H9 (cell line): Measurements from ENCODE around the gene NDUFV2. TPM values are rescaled to one million over a fixed set of nuclear protein-coding genes. Genes with fewer than 3 reads are reported as not detected.

Experiments
- DNase-seq: peaks from one replicate; pipeline ENCODE4 v3.0.0-alpha.2; 2017
- H2AFZ ChIP-seq: one replicate; pipeline ENCODE4 v1.6.1; 2013; ENCODE audit warnings: mild to moderate bottlenecking, low read length, control low read depth, moderate library complexity
- H2AK5ac ChIP-seq: 2 replicates; pipeline ENCODE4 v1.6.1; 2013; ENCODE audit warnings: low read length, control low read depth, mixed read lengths; ENCODE audit not compliant: insufficient read length
- H2BK120ac ChIP-seq: one replicate; pipeline ENCODE4 v1.6.1; 2013; ENCODE audit warnings: low read depth, mild to moderate bottlenecking, low read length, control low read depth, inconsistent platforms; ENCODE audit not compliant: poor library complexity, severe bottlenecking
- H2BK12ac ChIP-seq: 2 replicates; pipeline ENCODE4 v1.6.1; 2013; ENCODE audit warnings: low read length, control low read depth, mixed read lengths, low read depth; ENCODE audit not compliant: insufficient read length
- H2BK15ac ChIP-seq: 2 replicates; pipeline ENCODE4 v1.6.1; 2013; ENCODE audit warnings: low read depth, low read length, control low read depth
- H2BK20ac ChIP-seq: one replicate; pipeline ENCODE4 v1.6.1; 2013; ENCODE audit warnings: low read depth, mild to moderate bottlenecking, low read length, control low read depth, inconsistent platforms; ENCODE audit not compliant: poor library complexity, severe bottlenecking
- H2BK5ac ChIP-seq: 2 replicates; pipeline ENCODE4 v1.6.1; 2013; ENCODE audit warnings: low read length, control low read depth, mixed read lengths; ENCODE audit not compliant: insufficient read length
- H3K14ac ChIP-seq: 2 replicates; pipeline ENCODE4 v1.6.1; 2013; ENCODE audit warnings: low read length, control low read depth; ENCODE audit not compliant: insufficient read depth
- H3K18ac ChIP-seq: 2 replicates; pipeline ENCODE4 v1.6.1; 2013; ENCODE audit warnings: low read depth, mild to moderate bottlenecking, mixed read lengths, low read length, control low read depth; ENCODE audit not compliant: insufficient read length
- H3K23ac ChIP-seq: 2 replicates; pipeline ENCODE4 v1.6.1; 2013; ENCODE audit warnings: low read length, control low read depth, mixed read lengths, low read depth; ENCODE audit not compliant: insufficient read length
- H3K23me2 ChIP-seq: 2 replicates; pipeline ENCODE4 v1.6.1; 2013; ENCODE audit warnings: low read depth, mild to moderate bottlenecking, mixed read lengths, low read length, control low read depth; ENCODE audit not compliant: insufficient read length, poor library complexity, severe bottlenecking
- H3K27ac ChIP-seq: 2 replicates; pipeline ENCODE4 v1.5.1; 2013; ENCODE audit warnings: low read length, control low read depth, mixed read lengths, low read depth; ENCODE audit not compliant: insufficient read length
- H3K27me3 ChIP-seq: 2 replicates; pipeline ENCODE4 v1.6.1; 2013; ENCODE audit warnings: low read length, control low read depth, inconsistent platforms; ENCODE audit not compliant: insufficient read depth
- H3K4ac ChIP-seq: 2 replicates; pipeline ENCODE4 v1.6.1; 2013; ENCODE audit warnings: low read depth, mild to moderate bottlenecking, control low read depth, inconsistent platforms, low read length, moderate library complexity
- H3K4me1 ChIP-seq: 2 replicates; pipeline ENCODE4 v1.6.1; 2013; ENCODE audit warnings: low read length, control low read depth, inconsistent platforms; ENCODE audit not compliant: insufficient read depth
- H3K4me2 ChIP-seq: 2 replicates; pipeline ENCODE4 v1.6.1; 2013; ENCODE audit warnings: low read length, control low read depth, mixed read lengths; ENCODE audit not compliant: insufficient read length, insufficient read depth
- H3K56ac ChIP-seq: 2 replicates; pipeline ENCODE4 v1.6.1; 2013; ENCODE audit warnings: low read depth, mild to moderate bottlenecking, mixed read lengths, low read length, control low read depth; ENCODE audit not compliant: insufficient read length
- H3K79me1 ChIP-seq: 2 replicates; pipeline ENCODE4 v1.6.1; 2013; ENCODE audit warnings: low read depth, mild to moderate bottlenecking, moderate library complexity, low read length, control low read depth, inconsistent platforms; ENCODE audit not compliant: insufficient read depth, poor library complexity, severe bottlenecking
- H3K79me2 ChIP-seq: 2 replicates; pipeline ENCODE4 v1.6.1; 2013; ENCODE audit warnings: low read length, control low read depth, inconsistent platforms; ENCODE audit not compliant: insufficient read depth
- H3K9ac ChIP-seq: 2 replicates; pipeline ENCODE4 v1.6.1; 2013; ENCODE audit warnings: low read length, control low read depth, mixed read lengths; ENCODE audit not compliant: insufficient read length; ENCODE audit errors: extremely low read depth
- H3K9me3 ChIP-seq: one replicate; pipeline ENCODE4 v1.6.1; 2013; ENCODE audit warnings: low read depth, low read length, inconsistent platforms; ENCODE audit not compliant: control insufficient read depth
- H3T11ph ChIP-seq: one replicate; pipeline ENCODE4 v1.6.1; 2013; ENCODE audit warnings: mild to moderate bottlenecking, low read length, control low read depth, inconsistent platforms
- H4K20me1 ChIP-seq: one replicate; pipeline ENCODE4 v1.6.1; 2013; ENCODE audit not compliant: control insufficient read depth, insufficient read length, insufficient read depth
- H4K5ac ChIP-seq: 2 replicates; pipeline ENCODE4 v1.6.1; 2013; ENCODE audit warnings: low read depth, mild to moderate bottlenecking, mixed read lengths, low read length, control low read depth; ENCODE audit not compliant: insufficient read length
- H4K8ac ChIP-seq: replicated peaks from 2 replicates; pipeline ENCODE4 v1.6.1; 2013; ENCODE audit warnings: low read length, control low read depth, mixed read lengths, low read depth; ENCODE audit not compliant: insufficient read length
- H4K91ac ChIP-seq: 2 replicates; pipeline ENCODE4 v1.6.1; 2013; ENCODE audit warnings: low read depth, mild to moderate bottlenecking, moderate library complexity, mixed read lengths, low read length, control low read depth; ENCODE audit not compliant: insufficient read length
- H3K27ac Mint-ChIP-seq, 3 experiments: 2 replicates in 2 of 3; 3 replicates in 1 of 3; pipeline ENCODE4 v1.8.0; 2020 to 2021; ENCODE audit warnings: mixed read lengths in 3 of 3, mild to moderate bottlenecking in 1 of 3, moderate library complexity in 1 of 3
- H3K27me3 Mint-ChIP-seq: 2 replicates; pipeline ENCODE4 v1.8.0; 2021; ENCODE audit warnings: low read depth, mild to moderate bottlenecking, moderate library complexity, mixed read lengths
- H3K36me3 Mint-ChIP-seq, 3 experiments: 2 replicates in 2 of 3; 3 replicates in 1 of 3; pipeline ENCODE4 v1.8.0; 2020 to 2021; ENCODE audit warnings: low read depth in 3 of 3, mixed read lengths in 3 of 3; ENCODE audit not compliant: insufficient read depth in 1 of 3
- H3K4me1 Mint-ChIP-seq, 2 experiments: 2 replicates each; pipeline ENCODE4 v1.8.0; 2020; ENCODE audit warnings: mixed read lengths in 2 of 2
- H3K4me3 Mint-ChIP-seq, 2 experiments: 2 replicates in 1 of 2; 3 replicates in 1 of 2; pipeline ENCODE4 v1.8.0; 2020 to 2021; ENCODE audit warnings: mild to moderate bottlenecking in 2 of 2, mixed read lengths in 2 of 2, moderate library complexity in 1 of 2
- H3K9me3 Mint-ChIP-seq, 2 experiments: 2 replicates in 1 of 2; 3 replicates in 1 of 2; pipeline ENCODE4 v1.8.0; 2020; ENCODE audit warnings: mild to moderate bottlenecking in 2 of 2, mixed read lengths in 2 of 2, moderate library complexity in 1 of 2
- CTCF ChIP-seq: fragments of 200-600 bp; sonication (generic); conservative IDR thresholded peaks from 3 replicates; pipeline ENCODE4 v1.8.0; 2021; ENCODE audit warnings: antibody characterized with exemption, mild to moderate bottlenecking
- WGBS: extraction: QIAGEN DNeasy Blood & Tissue Kit; methylation state at CpG from one replicate; pipeline ENCODE4 v1.1.7; 2013; ENCODE audit warnings: missing lambda C conversion rate, low lambda C conversion rate, mixed read lengths; ENCODE audit not compliant: insufficient read length; ENCODE audit errors: extremely low coverage; 5-methylcytosine and 5-hydroxymethylcytosine counted together
- total RNA-seq: library from RNA; stranded (reverse); gene quantifications from 2 replicates; pipeline ENCODE4 v1.2.1, GENCODE V29; 2021

Gene NDUFV2
- total RNA-seq, 1 experiment from 2014 or later, result 206 TPM

GRCh38 chr18:9181275-9181674, 78.8 kb downstream of the NDUFV2 start:
- H4K8ac ChIP-seq, result no peak overlapping the region
- no peaks in the 10 kb centered on the region for H3K27me3 ChIP-seq
- Mint-ChIP-seq H3K27me3 (no peaks in the 10 kb centered on the region), H3K9me3 (no peaks in the 10 kb centered on the region), H3K4me1 (no peaks in the 10 kb centered on the region), H3K27ac (no peak overlapping the region), H3K4me3 (no peak overlapping the region), H3K36me3 (peaks cover 0 to 16% (median 8%) of the 10 kb centered on the region in 3 experiments; a peak in 4 of 7 replicates)
- no peaks in the 10 kb centered on the region for H3K4me1 ChIP-seq
- H3K23me2 ChIP-seq, result no peaks in the 10 kb centered on the region
- TF ChIP-seq CTCF, result no peak
- no peak overlapping the region for H2BK15ac ChIP-seq
- no peak overlapping the region for H3K23ac ChIP-seq
- no CpG with 5 or more reads among the region's 3 CpGs for WGBS
- H2AK5ac ChIP-seq, result no peak overlapping the region
- H2BK20ac ChIP-seq, result no peak overlapping the region
- no peaks in the 10 kb centered on the region for H3K79me1 ChIP-seq
- H3K9me3 ChIP-seq, result no peaks in the 10 kb centered on the region
- no peak overlapping the region for H2BK12ac ChIP-seq
- no peak overlapping the region for H3K14ac ChIP-seq
- no peak overlapping the region for H3K56ac ChIP-seq
- H3K4me2 ChIP-seq, result no peak overlapping the region
- no peak overlapping the region for H3K27ac ChIP-seq
- H3K9ac ChIP-seq, result no peak overlapping the region
- H4K91ac ChIP-seq, result no peak overlapping the region
- H4K20me1 ChIP-seq, result no peaks in the 10 kb centered on the region
- H3K79me2 ChIP-seq, result no peaks in the 10 kb centered on the region
- no peak for DNase-seq
- H4K5ac ChIP-seq, result no peak overlapping the region
- no peak overlapping the region for H3K4ac ChIP-seq
- no peak overlapping the region for H3K18ac ChIP-seq
- no peak overlapping the region for H2BK120ac ChIP-seq
- no peak overlapping the region for H2BK5ac ChIP-seq
- H3T11ph ChIP-seq, result no peak overlapping the region
- H2AFZ ChIP-seq, result no peak overlapping the region
